SU-DHL-6 (cell line): Measurements from ENCODE around the gene AGPAT4.

Experiments
- H2AFZ ChIP-seq: fragments of 200-600 bp; sonication (generic); 2 replicates; pipeline ENCODE4 v1.6.1; 2014; ENCODE audit warnings: low read depth, mild to moderate bottlenecking, moderate library complexity, mixed read lengths, antibody characterized with exemption, low read length; ENCODE audit not compliant: severe bottlenecking
- H3F3A ChIP-seq: fragments of 200-600 bp; shearing (Covaris generic); 2 replicates; pipeline ENCODE4 v1.6.0; 2016; ENCODE audit warnings: antibody characterized with exemption, mild to moderate bottlenecking; ENCODE audit not compliant: insufficient read depth
- H3K27ac ChIP-seq: fragments of 200-600 bp; sonication (generic); 2 replicates; pipeline ENCODE4 v1.5.1; 2016; ENCODE audit warnings: low read depth, mild to moderate bottlenecking, low read length, moderate library complexity, mixed read lengths
- H3K27me3 ChIP-seq: fragments of 200-600 bp; sonication (generic), shearing (Covaris generic); 2 replicates; pipeline ENCODE4 v1.6.0; 2014; ENCODE audit warnings: mild to moderate bottlenecking, low read length
- H3K36me3 ChIP-seq: fragments of 200-600 bp; sonication (generic); 2 replicates; pipeline ENCODE4 v1.6.1; 2014; ENCODE audit warnings: mild to moderate bottlenecking, low read length, mixed read lengths
- H3K4me2 ChIP-seq: fragments of 300-600, 200-600 bp; shearing (Covaris generic), sonication (generic); 2 replicates; pipeline ENCODE4 v1.6.0; 2014; ENCODE audit warnings: low read length, low read depth, mild to moderate bottlenecking; ENCODE audit not compliant: poor library complexity, severe bottlenecking
- H3K4me3 ChIP-seq: fragments of 200-600 bp; sonication (generic); 2 replicates; pipeline ENCODE4 v1.5.1; 2014; ENCODE audit warnings: antibody characterized with exemption, low read length, mild to moderate bottlenecking, mixed read lengths; ENCODE audit not compliant: insufficient read depth, poor library complexity, severe bottlenecking
- H3K79me2 ChIP-seq: fragments of 200-600 bp; sonication (generic); 2 replicates; pipeline ENCODE4 v1.6.1; 2014; ENCODE audit warnings: mild to moderate bottlenecking, low read length, moderate library complexity; ENCODE audit not compliant: insufficient read depth
- H3K9ac ChIP-seq: fragments of 200-600 bp; sonication (generic); 2 replicates; pipeline ENCODE4 v1.7.0; 2014; ENCODE audit warnings: mild to moderate bottlenecking, low read length
- H3K9me2 ChIP-seq: fragments of 200-600 bp; sonication (generic); replicated peaks from 2 replicates; pipeline ENCODE4 v1.6.1; 2014; ENCODE audit warnings: low read length; ENCODE audit not compliant: insufficient read depth
- H3K9me3 ChIP-seq: fragments of 200-600 bp; sonication (generic); 2 replicates; pipeline ENCODE4 v1.6.1; 2014; ENCODE audit warnings: low read length, mixed read lengths; ENCODE audit not compliant: insufficient read depth
- H4K20me1 ChIP-seq: fragments of 200-600 bp; sonication (generic); 2 replicates; pipeline ENCODE4 v1.6.1; 2014; ENCODE audit warnings: low read depth, mild to moderate bottlenecking, antibody characterized with exemption, low read length, moderate library complexity, mixed read lengths
- EZH2phosphoT487 ChIP-seq: fragments of 200-600 bp; sonication (generic), shearing (Covaris generic); conservative IDR thresholded peaks from 2 replicates; pipeline ENCODE4 v1.6.1; 2018; ENCODE audit warnings: mild to moderate bottlenecking, antibody characterized with exemption, low read length, moderate library complexity, mixed read lengths
- TF ChIP-seq, protein P1 (sequence below): fragments of 200-600 bp; sonication (generic); IDR thresholded peaks from one replicate; pipeline ENCODE4 v1.5.1; 2017; ENCODE audit warnings: antibody characterized with exemption, mild to moderate bottlenecking, low read length, moderate library complexity; ENCODE audit not compliant: insufficient read depth, poor library complexity, severe bottlenecking

AGPAT4 gene

DNA sequence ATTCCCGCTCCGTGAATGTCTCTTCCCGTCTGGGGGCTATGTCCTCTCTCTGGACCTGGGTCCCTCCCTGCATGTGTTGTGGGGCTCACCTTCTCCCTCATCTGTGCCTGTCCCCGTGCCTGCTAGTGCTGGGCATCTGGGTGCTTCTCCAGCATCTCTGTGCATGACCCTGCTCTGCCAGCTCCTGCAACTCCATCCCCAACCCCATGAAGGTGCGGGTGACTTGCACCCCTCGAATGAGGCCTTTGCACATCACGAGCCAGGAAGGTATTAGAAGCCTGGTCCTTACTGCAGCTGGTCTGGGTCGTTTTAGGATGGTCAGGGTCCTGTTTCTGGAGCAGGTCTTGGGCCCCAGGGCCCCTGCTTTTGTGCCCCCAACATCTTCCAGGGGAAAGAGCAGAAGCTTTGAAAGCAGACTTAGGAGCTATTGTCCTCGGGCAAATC, 109.7 kb downstream of the AGPAT4 start:
- H3K4me2 ChIP-seq: no peak overlapping the region
- no peaks in the 10 kb centered on the region for H3K9me3 ChIP-seq
- no peaks in the 10 kb centered on the region for H3K27me3 ChIP-seq
- TF ChIP-seq, protein P1, sequence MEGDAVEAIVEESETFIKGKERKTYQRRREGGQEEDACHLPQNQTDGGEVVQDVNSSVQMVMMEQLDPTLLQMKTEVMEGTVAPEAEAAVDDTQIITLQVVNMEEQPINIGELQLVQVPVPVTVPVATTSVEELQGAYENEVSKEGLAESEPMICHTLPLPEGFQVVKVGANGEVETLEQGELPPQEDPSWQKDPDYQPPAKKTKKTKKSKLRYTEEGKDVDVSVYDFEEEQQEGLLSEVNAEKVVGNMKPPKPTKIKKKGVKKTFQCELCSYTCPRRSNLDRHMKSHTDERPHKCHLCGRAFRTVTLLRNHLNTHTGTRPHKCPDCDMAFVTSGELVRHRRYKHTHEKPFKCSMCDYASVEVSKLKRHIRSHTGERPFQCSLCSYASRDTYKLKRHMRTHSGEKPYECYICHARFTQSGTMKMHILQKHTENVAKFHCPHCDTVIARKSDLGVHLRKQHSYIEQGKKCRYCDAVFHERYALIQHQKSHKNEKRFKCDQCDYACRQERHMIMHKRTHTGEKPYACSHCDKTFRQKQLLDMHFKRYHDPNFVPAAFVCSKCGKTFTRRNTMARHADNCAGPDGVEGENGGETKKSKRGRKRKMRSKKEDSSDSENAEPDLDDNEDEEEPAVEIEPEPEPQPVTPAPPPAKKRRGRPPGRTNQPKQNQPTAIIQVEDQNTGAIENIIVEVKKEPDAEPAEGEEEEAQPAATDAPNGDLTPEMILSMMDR: no peak
- no peak for TF ChIP-seq EZH2phosphoT487
- no peaks in the 10 kb centered on the region for H3K9me2 ChIP-seq
- no peak overlapping the region for H3K9ac ChIP-seq
- H3F3A ChIP-seq: no peaks in the 10 kb centered on the region
- H3K4me3 ChIP-seq: no peak overlapping the region
- H3K27ac ChIP-seq: no peak overlapping the region
- no peaks in the 10 kb centered on the region for H3K36me3 ChIP-seq
- no peaks in the 10 kb centered on the region for H3K79me2 ChIP-seq
- H2AFZ ChIP-seq: no peak overlapping the region
- H4K20me1 ChIP-seq: no peaks in the 10 kb centered on the region

GRCh38 chr6:161163466-161164181, 110.2 kb downstream of the AGPAT4 start:
- no peak overlapping the region for H3K9ac ChIP-seq

GRCh38 chr6:161162722-161163121, 111.1 kb downstream of the AGPAT4 start:
- Histone ChIP-seq H3K9me2 (no peaks in the 10 kb centered on the region), H3K79me2 (no peaks in the 10 kb centered on the region), H3K4me2 (no peak overlapping the region), H3K4me3 (no peak overlapping the region), H2AFZ (no peak overlapping the region), H3K36me3 (no peaks in the 10 kb centered on the region), H4K20me1 (no peaks in the 10 kb centered on the region), H3K9ac (no peak overlapping the region), H3K9me3 (no peaks in the 10 kb centered on the region), H3K27me3 (no peaks in the 10 kb centered on the region), H3K27ac (no peak overlapping the region), H3F3A (no peaks in the 10 kb centered on the region)
- TF ChIP-seq, protein P1: no peak
- no peak for TF ChIP-seq EZH2phosphoT487

More at GRCh38 chr6:161163466-161164181, 110.2 kb downstream of the AGPAT4 start:
- Histone ChIP-seq H3K4me2 (no peak overlapping the region), H3F3A (no peaks in the 10 kb centered on the region), H3K36me3 (no peaks in the 10 kb centered on the region), H3K9me3 (no peaks in the 10 kb centered on the region), H3K4me3 (no peak overlapping the region), H3K27me3 (no peaks in the 10 kb centered on the region), H3K9me2 (no peaks in the 10 kb centered on the region), H2AFZ (no peak overlapping the region), H3K79me2 (no peaks in the 10 kb centered on the region), H3K27ac (no peak overlapping the region), H4K20me1 (no peaks in the 10 kb centered on the region)
- TF ChIP-seq, protein P1: no peak
- TF ChIP-seq EZH2phosphoT487: no peak
